HL-60/S4 (cell line): ENCODE results near the gene ARL5A.
"Not testable (repeated sequence)": the region's sequence is repeated elsewhere in the genome, so short reads cannot be mapped to it uniquely, and the experiment has no call there.

ENCODE experiments used
- in situ Hi-C: fragments of 300-500 bp; cut with MboI; formaldehyde crosslinking; loops from 2 replicates; pipeline ENCODE4 v1.14.3; 2022; ENCODE audit warnings: low sequenced_read_pairs

Gene ARL5A, protein sequence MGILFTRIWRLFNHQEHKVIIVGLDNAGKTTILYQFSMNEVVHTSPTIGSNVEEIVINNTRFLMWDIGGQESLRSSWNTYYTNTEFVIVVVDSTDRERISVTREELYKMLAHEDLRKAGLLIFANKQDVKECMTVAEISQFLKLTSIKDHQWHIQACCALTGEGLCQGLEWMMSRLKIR

DNA sequence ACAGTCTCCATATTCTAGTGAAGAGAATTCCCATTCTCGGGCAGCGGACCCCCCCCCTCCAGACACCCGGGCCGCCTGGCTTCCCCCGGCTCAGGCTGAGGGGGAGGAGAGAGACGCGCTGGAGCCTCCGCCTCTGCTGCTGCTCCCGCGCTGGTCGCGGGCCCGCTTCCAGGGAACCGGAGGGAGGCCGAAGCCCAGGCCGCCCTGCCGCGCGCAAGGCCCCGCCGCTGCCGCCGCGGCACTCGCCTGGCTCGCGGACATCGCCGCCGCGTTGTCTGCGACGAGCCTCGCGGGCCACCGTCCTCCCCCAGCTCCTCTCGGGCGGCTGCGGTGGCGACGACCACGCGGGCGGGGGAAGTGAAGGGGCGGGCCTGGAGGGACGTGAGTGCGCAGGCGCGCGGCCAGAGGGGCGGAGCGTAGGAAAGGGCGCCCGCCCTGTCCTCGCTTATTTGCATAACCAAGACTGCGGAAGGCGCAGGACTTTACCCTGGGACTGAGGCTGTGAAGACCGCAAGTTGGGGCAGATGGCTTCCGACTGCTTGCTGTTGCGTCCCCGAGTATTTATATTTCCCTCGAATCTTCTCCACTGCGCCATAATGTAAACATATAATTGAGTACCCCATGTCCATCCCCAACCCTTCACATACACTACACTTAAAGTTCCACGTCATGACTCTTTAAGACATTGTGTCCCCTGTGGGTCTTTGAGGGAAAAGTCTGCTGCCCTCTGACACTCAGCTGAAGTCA lies at the start of gene ARL5A:
Gene ARL5A, minus strand, starts transcription at position 279 of the 747 bp plus-strand sequence. Its CDS starts 245 bp downstream, at position 34.
- in situ Hi-C loops = no loop called here

DNA sequence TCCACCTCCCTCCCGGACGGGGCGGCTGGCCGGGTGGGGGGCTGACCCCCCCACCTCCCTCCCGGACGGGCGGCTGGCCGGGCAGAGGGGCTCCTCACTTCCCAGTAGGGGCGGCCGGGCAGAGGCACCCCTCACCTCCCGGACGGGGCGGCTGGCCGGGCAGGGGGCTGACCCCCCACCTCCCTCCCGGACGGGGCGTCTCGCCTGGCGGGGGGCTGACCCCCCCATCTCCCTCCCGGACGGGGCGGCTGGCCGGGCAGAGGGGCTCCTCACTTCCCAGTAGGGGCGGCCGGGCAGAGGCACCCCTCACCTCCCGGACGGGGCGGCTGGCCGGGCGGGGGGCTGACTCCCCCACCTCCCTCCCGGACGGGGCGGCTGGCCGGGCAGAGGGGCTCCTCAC lies 47.4 kb upstream of the ARL5A start:
- in situ Hi-C loops = not testable (repeated sequence)

DNA sequence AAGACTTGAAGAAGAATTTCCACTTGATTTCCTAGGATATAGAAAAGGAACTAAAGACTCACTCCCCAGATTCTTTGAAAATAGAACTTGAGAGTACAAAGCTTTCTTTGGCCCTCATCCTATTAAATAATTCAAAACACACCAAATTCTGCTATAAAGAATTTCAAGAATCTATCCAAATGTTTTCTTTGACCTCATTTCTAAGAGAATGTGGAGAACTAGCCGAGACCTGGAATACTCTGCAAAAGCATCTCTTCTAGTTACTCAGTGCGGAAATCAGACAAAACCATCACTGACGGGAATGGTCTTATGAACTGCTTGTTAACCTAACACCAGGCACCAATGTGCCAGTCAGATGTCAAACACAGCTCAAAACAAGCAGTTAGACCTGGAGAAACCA lies 44.2 kb upstream of the ARL5A start:
- in situ Hi-C loops = no loop called here

DNA sequence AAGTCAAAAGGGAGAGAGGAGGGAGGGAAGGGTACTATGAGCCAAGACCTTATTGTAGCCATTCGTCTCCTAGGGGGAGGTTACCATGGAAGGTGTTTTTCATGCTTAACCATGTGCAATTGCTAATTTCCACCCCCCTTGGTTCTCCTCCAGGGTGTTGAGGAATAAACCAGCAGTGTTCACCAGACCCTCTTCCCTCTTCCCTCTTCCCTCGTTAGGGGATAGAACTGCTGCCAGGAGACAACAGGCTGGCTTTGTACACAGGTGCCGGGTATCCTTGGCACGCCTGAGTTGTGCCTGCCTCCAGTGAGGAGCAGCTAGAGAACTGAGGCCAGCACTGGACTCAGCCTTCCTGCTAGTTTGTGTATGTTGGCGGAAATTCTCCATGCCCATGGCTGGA lies 41.1 kb upstream of the ARL5A start:
- in situ Hi-C loops = no loop called here

DNA sequence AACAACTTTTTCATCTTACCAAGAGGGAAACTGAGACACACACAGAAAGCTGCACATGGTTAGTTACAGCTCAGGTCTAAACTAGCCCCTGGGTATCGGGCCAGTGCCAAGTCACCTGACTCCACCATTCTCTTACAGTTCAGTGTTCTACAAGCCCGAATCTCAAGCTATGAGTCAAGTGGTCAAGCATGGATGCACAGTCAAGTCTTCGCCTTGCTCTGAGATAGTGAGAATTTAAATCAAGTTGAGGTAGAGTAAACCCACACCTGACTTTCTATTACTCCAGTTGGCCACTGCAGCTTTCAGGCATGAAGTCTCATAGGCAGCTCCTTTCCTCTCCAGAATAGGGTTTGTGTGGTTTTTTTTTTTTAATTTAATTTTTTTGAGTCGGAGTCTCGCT lies 34.5 kb upstream of the ARL5A start:
- in situ Hi-C loops = no loop called here

DNA sequence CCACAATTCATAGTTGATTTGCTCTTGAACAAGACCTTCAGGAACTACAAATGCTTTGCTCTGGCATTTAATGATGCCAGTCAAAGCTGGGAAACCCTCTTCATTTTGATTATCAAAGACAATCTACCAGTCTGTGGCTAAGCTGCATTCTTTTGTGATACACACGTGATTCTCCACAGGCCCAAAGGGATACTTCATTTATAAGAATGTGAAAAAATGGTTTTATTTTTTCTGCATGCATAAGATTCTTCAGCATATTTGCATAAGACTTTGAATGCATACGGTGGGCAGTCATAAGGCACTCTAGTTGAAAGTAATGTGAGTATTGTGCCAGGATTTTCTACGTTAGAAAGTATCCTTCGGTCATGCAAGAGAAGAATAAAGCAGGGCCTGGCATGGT lies 33.0 kb upstream of the ARL5A start:
- in situ Hi-C loops = no loop called here

DNA sequence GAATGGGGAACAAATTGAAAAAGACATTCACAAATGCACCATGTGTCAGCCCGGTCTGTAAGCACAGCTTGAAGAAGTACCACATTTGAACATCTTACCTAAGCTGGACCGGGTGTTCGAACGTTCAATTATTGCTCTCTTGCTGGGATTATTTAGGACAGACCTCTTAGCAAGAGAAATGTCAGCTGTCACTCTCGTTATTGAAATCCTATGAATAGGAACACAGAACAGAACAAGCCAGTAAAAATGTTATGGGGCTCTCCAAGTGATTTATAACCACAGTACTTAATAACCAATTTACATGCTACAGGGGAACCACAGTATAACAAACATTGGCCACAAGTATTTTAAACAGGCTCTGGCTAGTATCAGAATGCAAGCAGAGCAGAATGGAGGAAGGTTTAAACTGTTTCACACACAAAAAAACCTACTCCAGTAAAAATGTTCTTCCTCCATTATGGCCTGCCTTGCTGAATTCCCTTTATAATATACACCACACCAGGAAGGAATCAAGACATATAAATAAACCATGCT lies 32.5 kb upstream of the ARL5A start:
- in situ Hi-C loops = no loop called here

DNA sequence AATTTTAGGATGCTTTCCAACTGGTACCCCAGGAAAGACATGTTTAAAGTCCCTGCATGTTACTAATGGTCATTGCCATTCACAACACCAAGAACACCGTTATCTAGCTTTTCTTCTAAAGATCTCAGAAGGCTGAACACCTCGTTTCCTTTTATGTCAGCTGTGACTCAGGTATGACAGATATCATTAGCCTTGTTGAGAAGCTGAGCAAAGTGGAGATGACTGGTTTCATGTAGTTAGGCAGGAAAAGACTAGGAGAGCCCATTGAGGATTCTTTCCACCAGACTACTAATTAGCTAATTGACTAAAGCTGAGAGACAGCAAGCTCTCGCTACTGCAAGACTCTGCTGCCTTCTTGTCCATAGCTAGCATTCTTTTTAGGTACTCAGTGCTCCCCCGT lies 32.0 kb upstream of the ARL5A start:
- in situ Hi-C loops = no loop called here

DNA sequence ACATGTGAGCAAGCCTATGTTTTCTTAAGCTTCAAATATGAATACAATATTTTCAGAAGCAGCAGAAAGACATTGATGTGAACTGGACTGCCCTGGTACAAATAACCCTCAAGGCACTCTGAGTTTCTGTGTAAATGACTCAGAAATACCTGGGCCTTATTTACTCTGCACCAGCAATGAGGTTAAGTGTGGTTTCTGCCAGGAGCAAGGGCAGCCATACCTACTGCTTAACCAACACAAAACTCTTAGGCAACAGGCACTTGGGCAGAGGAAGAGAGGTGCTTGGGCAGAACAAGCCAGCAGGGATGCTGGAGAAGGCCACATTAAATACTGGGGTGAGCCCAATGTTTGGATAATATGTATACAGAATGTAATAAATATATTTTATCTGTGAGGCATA lies 29.4 kb upstream of the ARL5A start:
- in situ Hi-C loops = no loop called here

DNA sequence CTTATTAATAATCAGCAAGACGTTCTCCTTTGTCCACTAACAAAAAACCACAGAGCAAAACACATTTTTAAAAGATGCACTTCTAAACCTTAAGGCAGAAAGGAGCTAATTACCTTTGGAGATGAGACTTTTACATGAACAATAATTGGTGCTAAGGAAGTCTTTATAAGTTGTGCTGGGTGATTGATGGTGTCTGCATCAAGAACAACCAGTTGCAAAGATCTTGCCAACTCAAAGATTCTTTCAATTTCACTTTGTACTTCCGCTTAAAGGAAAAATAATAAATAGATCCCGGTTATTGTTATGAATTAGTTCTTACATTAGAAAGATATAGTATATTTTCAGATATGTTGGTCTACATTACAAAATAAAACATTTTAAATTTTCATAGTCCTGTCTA lies 26.9 kb upstream of the ARL5A start:
- in situ Hi-C loops = no loop called here

DNA sequence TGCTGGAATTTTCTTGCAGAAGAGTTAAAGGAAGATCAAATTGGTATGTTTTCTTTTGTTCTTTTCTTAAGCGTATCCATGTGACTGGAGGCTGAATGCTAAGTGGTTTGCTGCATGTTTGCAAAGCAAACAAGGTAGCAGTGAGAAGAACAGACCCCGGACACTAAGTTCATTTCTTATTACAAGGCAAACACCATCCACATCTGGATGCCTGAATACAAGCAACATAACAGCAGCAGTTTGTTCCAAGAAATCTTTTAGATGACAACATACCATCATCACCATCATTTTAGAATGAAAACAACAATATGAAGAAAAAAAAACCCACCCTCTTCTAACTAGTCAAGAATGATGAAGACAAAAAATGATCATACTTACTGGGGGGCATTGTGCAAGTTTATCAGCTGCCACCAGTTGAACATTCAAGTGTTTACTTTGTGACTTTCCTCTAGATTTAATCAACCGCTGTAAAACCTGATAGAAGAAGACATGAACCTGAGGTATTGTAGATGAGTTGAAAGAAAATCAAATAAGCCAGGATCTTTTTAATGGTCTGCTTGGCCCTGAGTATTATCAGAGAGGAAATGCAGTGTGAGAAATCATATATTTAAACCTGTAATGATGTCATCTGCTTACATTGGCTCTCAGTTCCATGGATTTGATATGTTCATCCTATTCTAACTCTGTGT lies 25.0 kb upstream of the ARL5A start:
- in situ Hi-C loops = no loop called here

DNA sequence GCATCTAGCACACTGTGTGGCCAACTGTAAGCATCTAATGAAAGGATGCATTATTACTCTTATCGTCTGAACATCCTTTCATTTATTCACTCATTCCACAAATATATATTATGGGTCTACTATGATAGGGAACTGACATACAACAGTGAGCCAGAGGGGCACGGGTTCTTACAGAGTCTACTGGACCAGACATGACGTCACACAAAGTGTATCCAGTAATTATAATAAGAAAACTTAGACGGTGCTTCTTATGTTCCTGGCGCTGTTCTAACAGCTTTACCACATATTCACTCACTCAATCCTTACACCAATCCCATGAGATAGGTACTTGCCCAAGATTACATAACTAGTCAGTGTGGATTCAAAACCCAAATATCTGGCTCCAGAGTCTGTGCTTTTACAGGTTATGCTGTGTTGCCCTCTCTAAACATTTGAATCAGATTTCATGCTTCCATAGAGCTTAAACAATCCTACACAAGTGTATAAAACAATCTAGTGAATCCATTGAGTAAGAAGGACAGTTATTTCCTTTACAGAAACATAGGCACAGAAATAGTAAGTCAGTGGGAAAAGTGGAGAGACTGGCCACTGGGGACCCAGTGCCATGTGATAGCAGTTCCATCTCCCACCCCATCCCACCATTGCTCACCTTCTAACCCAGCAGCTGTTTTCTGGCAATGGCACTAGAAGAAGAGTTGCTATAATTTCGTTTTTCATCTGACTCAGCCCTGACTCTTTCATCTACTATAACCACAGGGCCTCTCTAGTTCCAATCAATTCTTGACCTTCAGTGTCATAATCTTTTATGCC lies 24.2 kb upstream of the ARL5A start:
- in situ Hi-C loops = no loop called here

DNA sequence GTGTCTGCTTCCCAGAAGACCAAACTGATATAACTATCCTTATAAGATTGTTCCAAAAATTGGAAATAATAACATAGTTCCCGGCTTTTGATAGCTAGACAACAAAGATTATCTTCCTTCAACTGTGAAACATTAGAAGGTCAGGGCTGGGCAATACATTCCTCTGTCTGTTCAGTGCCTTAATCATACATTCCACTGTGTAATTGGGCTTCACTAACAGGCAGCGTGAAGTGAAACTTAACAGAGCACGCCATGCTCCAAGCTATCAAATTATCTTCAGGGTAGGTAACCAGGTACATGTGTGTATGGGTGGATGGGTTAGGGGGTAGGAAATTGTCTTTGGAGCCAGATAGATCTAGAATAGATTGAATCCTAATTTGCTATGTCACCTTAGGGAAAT lies 23.5 kb upstream of the ARL5A start:
- in situ Hi-C loops = no loop called here

DNA sequence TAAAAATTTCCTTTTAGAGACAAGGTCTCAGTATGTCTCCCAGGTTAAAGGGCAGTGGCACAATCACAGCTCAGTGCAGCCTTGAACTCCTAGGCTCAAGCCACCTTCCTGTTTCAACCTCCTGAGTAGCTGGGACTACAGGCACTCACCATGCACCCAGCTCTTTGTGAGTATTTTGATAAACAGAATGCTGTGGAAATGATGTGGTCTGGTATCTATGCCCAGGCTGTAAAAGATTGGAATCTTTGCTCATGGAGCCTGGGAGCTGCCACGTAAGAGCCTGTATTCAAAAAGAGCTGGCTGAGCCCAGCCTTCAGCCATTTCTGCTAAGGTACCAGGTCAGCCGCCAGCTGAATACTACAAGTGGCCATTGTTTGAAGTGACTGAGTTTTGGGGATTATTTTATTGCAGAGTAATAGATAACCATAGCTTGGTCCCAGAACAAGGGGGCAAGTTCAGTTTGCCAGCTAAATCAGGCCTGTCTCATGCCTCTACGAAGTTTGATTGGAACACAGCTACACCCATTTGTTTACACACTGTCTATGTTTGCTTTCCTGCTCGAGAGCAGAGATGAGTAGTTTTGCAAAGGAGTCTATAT lies 21.3 kb upstream of the ARL5A start:
- in situ Hi-C loops = no loop called here

DNA sequence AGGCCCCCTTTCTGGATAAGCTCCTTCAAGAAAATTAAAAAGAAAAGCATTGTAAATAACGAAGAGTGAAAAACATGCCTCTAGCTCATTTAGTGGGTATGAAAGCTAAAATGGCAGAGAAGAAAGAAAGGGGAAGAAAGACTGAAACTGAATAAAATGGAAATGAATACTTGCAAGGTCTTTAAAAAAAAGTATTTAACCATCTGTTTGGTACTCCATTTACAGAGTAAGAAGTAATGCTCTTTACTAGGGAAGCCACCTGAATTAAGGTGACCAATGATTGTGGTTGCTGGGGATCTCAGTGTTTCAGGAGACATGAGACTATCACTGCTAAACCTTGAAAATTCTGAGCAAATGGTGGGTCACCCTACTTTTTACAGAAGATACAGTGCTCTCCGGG lies 17.7 kb upstream of the ARL5A start:
- in situ Hi-C loops = no loop called here

DNA sequence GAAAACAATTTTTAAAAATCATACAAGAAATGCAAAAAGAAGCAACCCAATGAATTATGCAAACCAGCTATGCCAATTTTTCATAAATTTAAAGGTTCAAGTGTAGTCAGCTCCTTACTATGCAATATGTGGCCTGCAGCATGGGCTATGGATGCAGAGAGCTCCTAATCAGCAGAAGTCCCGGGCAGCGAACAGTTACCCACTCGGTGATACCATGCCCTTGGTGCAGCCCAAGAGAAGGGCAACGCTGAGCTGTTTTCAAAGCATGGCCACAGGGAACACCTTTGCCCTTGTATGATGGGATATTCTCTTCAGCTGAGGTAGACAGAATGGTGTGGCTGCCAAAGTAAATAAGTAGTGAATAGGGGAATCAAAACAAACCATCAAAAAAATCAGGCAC lies 17.3 kb upstream of the ARL5A start:
- in situ Hi-C loops = no loop called here

DNA sequence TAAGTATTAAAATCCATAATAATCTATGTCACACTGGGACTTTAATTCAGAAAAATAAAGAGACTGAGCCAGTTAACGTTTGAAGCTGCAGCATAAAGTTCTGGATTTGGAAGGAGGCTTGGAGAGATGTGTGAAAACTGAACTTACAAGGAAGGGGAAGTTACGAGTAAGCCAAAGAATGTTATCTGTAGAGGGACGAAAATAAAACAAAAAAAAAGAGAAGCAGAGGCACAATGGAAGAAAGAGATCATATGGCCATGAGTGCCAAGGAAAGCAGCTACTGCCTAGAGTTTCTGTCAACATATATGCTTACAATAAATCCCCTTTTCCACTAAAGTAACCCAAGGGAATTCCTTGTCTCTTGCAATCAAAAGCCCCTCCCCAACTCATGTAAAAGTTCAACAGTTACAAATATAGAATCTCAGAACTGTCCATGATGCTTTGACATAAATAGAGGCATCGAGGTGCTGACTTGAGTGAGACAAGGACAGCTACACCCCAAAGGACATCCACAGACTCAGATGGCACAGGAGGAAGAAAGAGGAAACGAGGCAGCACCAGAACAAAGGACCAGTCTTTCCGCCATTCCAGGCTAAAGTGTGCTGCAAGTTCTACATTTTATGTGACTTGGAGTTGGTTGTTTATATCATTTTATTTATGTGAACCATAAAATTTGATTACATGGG lies 16.1 kb upstream of the ARL5A start:
- in situ Hi-C loops = no loop called here

DNA sequence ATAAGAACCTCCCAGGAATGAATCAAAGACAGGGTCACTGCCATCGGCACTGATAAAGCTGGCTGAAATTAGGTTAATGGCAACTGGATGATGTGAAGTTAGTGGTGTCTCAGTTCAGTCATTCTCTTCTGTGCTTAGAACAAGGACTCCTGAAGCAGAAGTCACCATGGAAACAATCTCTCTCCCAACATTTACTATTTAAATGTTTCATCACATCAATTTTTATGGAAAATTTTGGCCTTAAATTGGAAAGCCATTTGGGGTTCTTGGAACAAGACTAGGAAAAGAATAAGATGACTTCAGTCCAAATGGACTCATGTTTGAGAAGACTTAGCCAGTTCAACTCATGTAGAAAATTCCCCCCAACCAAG lies 15.5 kb upstream of the ARL5A start:
- in situ Hi-C loops = no loop called here

DNA sequence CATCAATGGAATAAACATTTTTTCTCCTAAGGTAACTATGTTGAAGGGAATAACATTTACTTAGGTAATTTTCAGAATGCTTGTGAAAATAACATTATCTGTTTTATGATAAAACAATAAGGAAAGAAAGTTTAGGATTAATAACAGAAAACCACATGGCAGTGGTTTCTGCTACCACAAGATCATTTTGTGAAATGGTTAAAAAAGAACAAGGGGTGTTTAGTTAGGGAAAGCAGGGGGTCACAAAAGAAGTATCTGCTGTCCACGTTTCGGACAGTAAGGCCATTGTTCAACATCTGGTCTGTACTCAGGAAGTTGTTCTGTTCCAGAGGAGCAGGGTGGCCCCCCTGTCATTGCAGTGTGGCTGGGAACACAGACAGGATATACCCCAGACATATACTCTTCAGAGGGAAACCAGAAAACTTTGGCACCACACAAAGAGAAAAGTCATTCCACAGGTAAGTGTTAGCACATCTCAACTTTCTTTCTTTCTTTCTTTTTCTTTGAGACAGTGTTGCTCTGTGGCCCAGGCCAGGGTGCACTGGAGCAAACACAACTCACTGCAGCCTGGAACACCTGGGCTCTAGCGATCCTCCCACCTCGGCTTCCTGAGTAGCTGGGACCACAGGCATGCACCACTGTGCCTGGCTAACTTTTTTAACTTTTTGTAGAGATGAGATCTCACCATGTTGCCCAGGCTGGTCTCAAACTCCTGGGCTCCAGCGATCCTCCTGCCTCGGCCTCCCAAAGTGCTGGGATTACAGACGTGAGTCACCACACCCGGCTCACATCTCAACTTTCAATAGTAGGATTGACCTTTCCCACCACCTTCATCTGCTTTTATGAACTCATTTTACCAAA lies 14.8 kb upstream of the ARL5A start:
- in situ Hi-C loops = no loop called here
